ENCODE measurements around the gene SLC23A2.

- TF ChIP-seq CTCF (IDR thresholded peaks at IDR 0.05; ENCODE audit: poor library complexity, severe bottlenecking) = no peak
- no peak for TF ChIP-seq POLR2AphosphoS5 (IDR thresholded peaks at IDR 0.05)
- no peak for TF ChIP-seq EZH2 (IDR thresholded peaks at IDR 0.05; ENCODE audit: borderline replicate concordance, insufficient read depth, low read length, poor library complexity, severe bottlenecking)
- no peak for TF ChIP-seq SMC3 (conservative IDR thresholded peaks at IDR 0.05; ENCODE audit: poor library complexity)
Measured at GRCh38 chr20:5044075-5044620, 42.8 kb upstream of the SLC23A2 start.

All from neural cell (in vitro differentiated cells).